Fibroblast of pulmonary artery (primary cell): ENCODE data around the gene CDC42BPA.

Source experiments
- DNase-seq: peaks from one replicate; pipeline ENCODE4 v3.0.0-alpha.2; 2010; ENCODE audit warnings: low read depth
- H3K4me3 ChIP-seq: replicated peaks from 2 replicates; pipeline ENCODE4 v1.5.1; 2011; ENCODE audit warnings: low read depth, mild to moderate bottlenecking, control low read depth, low read length, moderate library complexity
- TF ChIP-seq, protein P1 (sequence below): IDR thresholded peaks from 2 replicates; pipeline ENCODE4 v1.5.1; 2011; ENCODE audit warnings: mild to moderate bottlenecking, control low read depth, low read length, inconsistent platforms; ENCODE audit errors: missing control alignments

Gene CDC42BPA

DNA sequence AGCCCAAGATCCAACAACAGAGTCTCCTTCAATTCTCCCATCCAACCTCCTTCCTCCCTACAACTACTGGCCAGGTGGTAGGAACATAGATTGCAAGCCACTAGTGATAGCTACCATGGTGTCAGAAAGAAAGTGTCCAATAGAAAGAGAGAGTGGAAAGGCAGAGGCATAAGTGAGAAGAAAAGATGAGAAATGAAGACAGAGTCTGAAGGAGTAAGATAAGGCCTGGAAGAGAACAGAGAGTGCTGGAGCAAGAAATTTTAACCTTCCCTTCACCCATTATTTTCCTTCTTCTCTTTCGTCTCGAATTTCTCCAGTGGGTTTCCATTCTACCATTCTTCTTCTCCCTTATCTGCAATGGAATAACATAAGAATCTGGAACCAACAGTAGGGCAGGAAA lies 57.9 kb downstream of the CDC42BPA start:
- H3K4me3 ChIP-seq: no peak overlapping the region
- TF ChIP-seq, protein P1, sequence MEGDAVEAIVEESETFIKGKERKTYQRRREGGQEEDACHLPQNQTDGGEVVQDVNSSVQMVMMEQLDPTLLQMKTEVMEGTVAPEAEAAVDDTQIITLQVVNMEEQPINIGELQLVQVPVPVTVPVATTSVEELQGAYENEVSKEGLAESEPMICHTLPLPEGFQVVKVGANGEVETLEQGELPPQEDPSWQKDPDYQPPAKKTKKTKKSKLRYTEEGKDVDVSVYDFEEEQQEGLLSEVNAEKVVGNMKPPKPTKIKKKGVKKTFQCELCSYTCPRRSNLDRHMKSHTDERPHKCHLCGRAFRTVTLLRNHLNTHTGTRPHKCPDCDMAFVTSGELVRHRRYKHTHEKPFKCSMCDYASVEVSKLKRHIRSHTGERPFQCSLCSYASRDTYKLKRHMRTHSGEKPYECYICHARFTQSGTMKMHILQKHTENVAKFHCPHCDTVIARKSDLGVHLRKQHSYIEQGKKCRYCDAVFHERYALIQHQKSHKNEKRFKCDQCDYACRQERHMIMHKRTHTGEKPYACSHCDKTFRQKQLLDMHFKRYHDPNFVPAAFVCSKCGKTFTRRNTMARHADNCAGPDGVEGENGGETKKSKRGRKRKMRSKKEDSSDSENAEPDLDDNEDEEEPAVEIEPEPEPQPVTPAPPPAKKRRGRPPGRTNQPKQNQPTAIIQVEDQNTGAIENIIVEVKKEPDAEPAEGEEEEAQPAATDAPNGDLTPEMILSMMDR: no peak
- DNase-seq: no peak

DNA sequence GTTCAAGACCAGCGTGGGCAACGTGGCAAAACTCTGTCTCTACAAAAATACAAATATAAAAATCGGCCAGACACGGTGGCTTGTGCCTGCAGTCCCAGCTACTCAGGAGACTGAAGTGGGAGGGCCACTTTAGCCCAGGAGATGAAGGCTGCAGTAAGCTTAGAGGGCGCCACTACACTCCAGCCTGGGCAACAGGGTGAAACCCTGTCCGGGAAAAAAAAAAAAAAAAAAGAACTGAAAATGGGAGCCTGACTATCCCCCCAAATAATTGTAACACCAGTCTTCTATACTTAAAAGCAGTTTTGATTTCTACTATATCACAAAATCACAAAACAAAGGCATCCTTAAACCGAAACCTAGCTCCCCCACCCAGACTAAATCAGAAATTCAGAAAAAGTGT lies 60.3 kb downstream of the CDC42BPA start:
- no peak overlapping the region for H3K4me3 ChIP-seq
- TF ChIP-seq, protein P1: no peak

DNA sequence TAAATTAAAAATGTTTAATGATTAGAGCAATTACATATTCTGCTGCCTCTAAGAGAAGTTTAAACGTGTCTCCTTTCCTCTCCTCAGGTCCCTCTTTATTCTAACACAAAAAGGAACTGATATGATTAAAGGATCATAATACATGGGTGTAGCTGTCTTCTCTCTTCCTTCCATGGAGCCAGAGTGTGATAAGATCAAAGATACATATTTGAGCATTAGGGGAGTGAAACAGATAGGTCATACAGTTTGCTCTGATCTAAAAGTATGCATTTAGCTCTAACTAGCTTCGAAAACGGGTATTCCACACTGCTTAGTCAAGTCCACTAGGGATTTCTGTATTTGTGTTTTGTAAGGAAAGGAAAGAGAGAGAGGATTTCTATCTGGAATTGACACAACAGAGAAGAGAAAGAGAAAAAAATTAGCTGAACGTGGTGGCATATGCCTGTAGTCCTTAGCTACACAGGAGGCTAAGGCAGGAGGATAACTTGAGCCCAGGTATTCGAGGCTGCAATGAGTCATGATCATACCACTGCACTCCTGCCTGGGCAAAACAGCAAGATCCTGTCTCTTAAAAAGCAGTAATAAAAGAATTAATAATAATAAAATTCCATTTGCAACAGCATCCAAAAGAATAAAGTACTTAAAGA lies 63.1 kb downstream of the CDC42BPA start:
- no peak for DNase-seq
- H3K4me3 ChIP-seq: no peak overlapping the region
- TF ChIP-seq, protein P1: no peak

More for the DNA sequence above, 60.3 kb downstream of the CDC42BPA start:
- DNase-seq: no peak

DNA sequence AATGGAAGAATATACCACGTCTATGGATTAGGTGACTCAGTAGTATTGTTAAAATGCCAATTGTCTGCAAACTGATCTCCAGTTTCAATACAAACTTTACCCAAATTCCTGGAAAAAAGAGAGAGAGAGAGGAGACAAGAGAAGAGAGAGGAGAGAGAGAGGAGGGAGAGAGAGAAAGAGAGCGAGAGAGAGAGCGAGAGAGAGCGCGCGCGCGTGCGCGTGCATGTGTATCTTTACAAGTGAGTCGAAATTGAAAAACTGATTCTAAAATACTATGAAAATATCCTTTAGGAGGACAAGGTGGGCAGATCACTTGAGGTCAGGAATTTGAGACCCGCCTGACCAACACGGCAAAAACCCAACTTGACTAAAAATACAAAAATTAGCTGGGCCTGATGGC lies 65.2 kb downstream of the CDC42BPA start:
- no peak for DNase-seq
- TF ChIP-seq, protein P1: no peak
- H3K4me3 ChIP-seq: no peak overlapping the region

DNA sequence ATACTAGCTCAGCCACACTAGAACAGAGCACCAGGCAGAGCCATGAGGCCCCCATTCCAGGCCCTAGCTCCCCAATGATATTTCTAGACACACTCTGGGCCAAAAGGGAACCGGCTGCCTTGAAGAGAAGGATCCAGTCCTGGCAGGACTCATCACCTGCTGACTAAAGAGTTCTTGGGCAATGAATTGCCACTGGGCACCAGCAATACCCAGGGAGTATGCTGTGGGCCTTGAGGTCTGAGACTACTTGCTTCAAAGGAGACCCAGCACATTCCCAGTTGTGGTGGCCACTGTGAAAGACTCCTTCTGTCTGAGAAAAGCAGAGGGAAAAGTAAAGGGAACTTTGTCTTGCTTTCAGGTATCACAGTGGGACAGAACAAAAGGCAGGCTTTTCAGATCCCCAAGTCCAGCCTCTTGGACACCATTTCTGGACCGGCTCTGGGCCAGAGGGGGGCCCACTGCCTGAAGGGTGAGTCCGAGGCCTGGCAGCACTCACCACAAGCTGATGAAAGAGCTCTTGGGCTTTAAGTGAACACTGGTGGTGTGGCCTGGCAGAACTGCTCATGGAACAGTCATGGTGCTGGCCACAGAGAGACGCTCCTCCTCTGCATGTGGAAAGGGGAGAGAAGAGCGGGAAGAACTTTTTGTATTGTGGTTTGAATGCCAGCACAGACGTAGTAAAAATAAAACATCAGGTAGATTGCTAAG lies 72.5 kb downstream of the CDC42BPA start:
- no peak overlapping the region for H3K4me3 ChIP-seq
- TF ChIP-seq, protein P1: no peak
- no peak for DNase-seq

DNA sequence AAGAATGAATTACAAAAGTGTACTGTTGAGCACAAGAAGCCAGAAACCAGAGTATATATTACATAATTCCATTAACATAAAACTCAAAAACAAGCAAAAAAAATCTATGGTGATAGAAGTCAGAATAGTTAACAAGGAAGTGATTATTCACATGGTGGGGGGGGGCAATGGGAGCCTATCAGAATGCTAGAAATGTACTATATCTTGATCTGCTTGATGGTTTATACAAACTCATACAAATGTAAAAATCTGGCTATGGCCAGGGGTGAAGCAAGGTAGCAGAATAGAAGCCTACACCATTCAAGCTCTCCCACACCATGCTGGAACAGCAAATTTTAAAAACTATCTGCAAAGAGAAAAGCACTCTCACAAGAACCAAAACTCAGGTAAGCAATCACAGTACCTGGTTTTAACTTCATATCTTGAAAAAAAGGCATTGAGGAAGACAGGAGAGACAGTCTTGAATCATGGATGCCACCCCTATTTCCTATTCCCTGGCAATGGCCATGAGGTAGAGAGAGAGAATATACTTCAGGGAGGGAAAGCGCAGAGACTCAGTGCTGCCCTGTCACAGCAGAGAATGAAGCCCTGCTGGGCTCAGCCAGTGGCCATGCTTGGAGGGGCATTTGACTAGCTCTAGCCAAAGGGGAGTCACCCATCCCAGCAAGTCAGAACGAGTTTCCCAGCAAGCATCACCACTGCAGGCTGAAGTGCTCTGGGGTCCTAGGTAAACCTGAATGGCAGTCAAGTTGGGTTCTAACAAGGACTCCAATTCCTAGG lies 73.8 kb downstream of the CDC42BPA start:
- no peak for DNase-seq
- H3K4me3 ChIP-seq: no peak overlapping the region
- TF ChIP-seq, protein P1: no peak
